Measurements from ENCODE around the gene LTBR.

DNA sequence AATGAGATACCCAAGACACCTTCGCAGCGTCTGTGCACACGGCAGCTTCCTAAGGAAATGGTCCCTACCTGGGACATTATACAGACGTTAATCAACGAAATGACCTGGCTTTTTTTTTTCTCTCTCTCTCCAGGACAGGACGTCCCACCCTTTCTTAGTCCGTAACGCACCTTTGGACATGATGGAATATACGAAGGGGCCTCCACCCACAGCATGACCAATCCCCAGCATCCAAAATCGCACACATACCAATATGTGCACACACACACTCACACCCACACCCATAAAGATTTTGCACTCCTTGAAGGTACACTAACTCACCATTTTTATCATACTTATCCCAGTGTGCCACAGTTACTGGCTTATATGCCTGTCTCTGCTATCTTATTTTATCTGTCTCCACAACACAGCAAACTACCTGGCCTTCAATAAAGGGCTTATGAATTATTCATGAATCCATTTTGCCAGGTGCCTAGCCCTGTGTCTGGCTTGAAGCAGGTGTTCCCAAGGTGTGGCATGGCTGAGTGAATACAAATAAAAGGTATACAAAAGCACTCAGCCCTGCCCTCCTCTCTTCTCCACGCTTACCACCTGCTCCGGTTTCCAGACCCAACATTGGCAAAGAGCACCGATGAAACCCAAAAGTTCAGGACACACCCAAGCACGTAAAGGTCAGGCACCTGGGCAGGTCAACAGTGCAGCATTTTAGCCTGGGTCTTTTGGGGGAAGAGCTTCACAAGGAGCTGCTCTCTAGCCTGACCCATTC lies 10.8 kb upstream of the LTBR start:
- TF ChIP-seq POLR2AphosphoS5 (IDR thresholded peaks at IDR 0.05; ENCODE audit: low read depth, low read length) (no peak), SIN3A (IDR thresholded peaks at IDR 0.05; ENCODE audit: borderline replicate concordance, insufficient read depth, low read length) (no peak)

Measured in PFSK-1 (cell line).